ENCODE results near the gene CCDC9B. TPM values are rescaled to one million over a fixed set of nuclear protein-coding genes. Genes with fewer than 3 reads are reported as not detected.

Gene CCDC9B
- total and polyA plus RNA-seq, 10 donors: 2.2 to 19.4 (median 7.1) TPM

GRCh38 chr15:40329804-40330203 lies 10.9 kb downstream of the CCDC9B start:
- intact Hi-C loops (cut with DNase I; ENCODE audit: low total_unique reads): no loop called here
- Histone ChIP-seq H3K27me3 (replicated peaks in 1 of 7) (no peaks in the 10 kb centered on the region), H3K27ac (peak overlapping the region in 5 of 8 donors; percentile 36 to 91 (median 58)), H3K4me3 (no peak overlapping the region), H3K4me1 (peaks cover 42 to 100% (median 81%) of the 10 kb centered on the region in 6 donors), H3K9me3 (no peaks in the 10 kb centered on the region), H3K36me3 (peaks cover 0 to 4% (median 0%) of the 10 kb centered on the region in 6 donors)
- DNase-seq: no peak
- 79 to 91% (median 83%) methylated on average over 7 of the region's 7 CpGs for WGBS, 5 donors
- no peak for TF ChIP-seq POLR2AphosphoS5 (IDR thresholded peaks at IDR 0.05)
- TF ChIP-seq POLR2A (IDR thresholded peaks at IDR 0.05): no peak
- no peak for TF ChIP-seq CTCF (IDR thresholded peaks at IDR 0.05 in 8 of 11, conservative IDR thresholded peaks at IDR 0.05 in 3 of 11)

GRCh38 chr15:40328751-40329150 lies 12.0 kb downstream of the CCDC9B start:
- Histone ChIP-seq H3K27ac (peak overlapping the region in 3 of 8 donors; percentile 13 to 91 (median 58)), H3K36me3 (peaks cover 0 to 4% (median 0%) of the 10 kb centered on the region in 6 donors), H3K4me1 (peaks cover 35 to 96% (median 76%) of the 10 kb centered on the region in 6 donors), H3K4me3 (no peak overlapping the region), H3K9me3 (no peaks in the 10 kb centered on the region), H3K27me3 (replicated peaks in 1 of 7) (no peaks in the 10 kb centered on the region)
- intact Hi-C loops (cut with DNase I; ENCODE audit: low total_unique reads): no loop called here
- WGBS, 5 donors: 42 to 67% (median 51%) methylated on average over 5 of the region's 5 CpGs
- DNase-seq: no peak
- TF ChIP-seq POLR2AphosphoS5 (IDR thresholded peaks at IDR 0.05): no peak
- no peak for TF ChIP-seq CTCF (IDR thresholded peaks at IDR 0.05 in 8 of 11, conservative IDR thresholded peaks at IDR 0.05 in 3 of 11)
- no peak for TF ChIP-seq POLR2A (IDR thresholded peaks at IDR 0.05)

- Histone ChIP-seq H3K4me1 (peaks cover 30 to 92% (median 71%) of the 10 kb centered on the region in 6 donors), H3K36me3 (peaks cover 0 to 4% (median 0%) of the 10 kb centered on the region in 6 donors), H3K4me3 (no peak overlapping the region), H3K9me3 (no peaks in the 10 kb centered on the region), H3K27me3 (replicated peaks in 1 of 7) (no peaks in the 10 kb centered on the region), H3K27ac (peak overlapping the region in 2 of 8 donors; percentile 13 to 91)
- no peak for TF ChIP-seq POLR2AphosphoS5 (IDR thresholded peaks at IDR 0.05)
- no peak for TF ChIP-seq CTCF (IDR thresholded peaks at IDR 0.05 in 8 of 11, conservative IDR thresholded peaks at IDR 0.05 in 3 of 11)
- no peak for TF ChIP-seq POLR2A (IDR thresholded peaks at IDR 0.05)
- 50 to 69% (median 63%) methylated on average over 3 of the region's 3 CpGs for WGBS, 5 donors
- no peak for DNase-seq
- intact Hi-C loops (cut with DNase I; ENCODE audit: low total_unique reads): no loop called here
Observed at GRCh38 chr15:40328176-40328575, 12.6 kb downstream of the CCDC9B start.

GRCh38 chr15:40327457-40327856 lies 13.3 kb downstream of the CCDC9B start:
- H3K27me3 ChIP-seq (replicated peaks in 1 of 7): no peaks in the 10 kb centered on the region
- TF ChIP-seq POLR2AphosphoS5 (IDR thresholded peaks at IDR 0.05) (no peak), POLR2A (IDR thresholded peaks at IDR 0.05) (no peak), CTCF (IDR thresholded peaks at IDR 0.05 in 8 of 11, conservative IDR thresholded peaks at IDR 0.05 in 3 of 11) (no peak)
- no peak overlapping the region for H3K27ac ChIP-seq
- H3K4me1 ChIP-seq: peaks cover 29 to 92% (median 71%) of the 10 kb centered on the region in 6 donors
- 53 to 75% (median 61%) methylated on average over 6 of the region's 6 CpGs for WGBS, 5 donors
- H3K4me3 ChIP-seq: no peak overlapping the region
- peaks cover 0 to 4% (median 0%) of the 10 kb centered on the region in 6 donors for H3K36me3 ChIP-seq
- DNase-seq: peak; percentile 46
- intact Hi-C loops (cut with DNase I; ENCODE audit: low total_unique reads): no loop called here
- no peaks in the 10 kb centered on the region for H3K9me3 ChIP-seq

Data from spleen (tissue), 11 donors.